IMR-90 (cell line): ENCODE measurements around the gene POLR2F. TPM values are rescaled to one million over a fixed set of nuclear protein-coding genes. Genes with fewer than 3 reads are reported as not detected.

Experiments
- ATAC-seq: fragments of 200-7000 bp; cut with Tn5 transposase; 2 replicates; pipeline ENCODE4 v1.9.1; 2020; ENCODE audit warnings: low read depth, mild to moderate bottlenecking, moderate library complexity
- BruUV-seq: library from RNA; stranded (reverse); fragments of 400-500 nt; replicated peaks from 2 replicates; lab custom pipeline; 2021; lab: Mats Ljungman, UMichigan
- CTCF ChIA-PET: fragments of 300-600 bp; formaldehyde crosslinking; extraction: SDS; loops from one replicate; lab custom pipeline; 2021; ENCODE audit warnings: antibody characterized with exemption; lab: Yijun Ruan, JAX
- POLR2A ChIA-PET: fragments of 300-600 bp; sonication (Branson Sonifier 250); formaldehyde crosslinking; loops from one replicate; lab custom pipeline; 2022; ENCODE audit warnings: antibody characterized with exemption; ENCODE audit not compliant: unreplicated experiment; lab: Charles Lee
- DNase-seq: peaks from one replicate; pipeline ENCODE4 v3.0.0; 2013
- H2AFZ ChIP-seq: replicated peaks from 2 replicates; pipeline ENCODE3; 2013; ENCODE audit warnings: low read length, mild to moderate bottlenecking; ENCODE audit not compliant: poor library complexity
- H2AK5ac ChIP-seq: 2 replicates; pipeline ENCODE4 v1.6.1; 2013; ENCODE audit warnings: low read depth, low read length, inconsistent platforms
- H2AK9ac ChIP-seq: replicated peaks from 2 replicates; pipeline ENCODE3; 2013; ENCODE audit warnings: mild to moderate bottlenecking, low read depth, low read length, moderate library complexity; ENCODE audit not compliant: poor library complexity
- H2BK120ac ChIP-seq: 2 replicates; pipeline ENCODE4 v1.6.1; 2013; ENCODE audit warnings: low read depth, low read length, inconsistent platforms
- H2BK15ac ChIP-seq: 3 replicates; pipeline ENCODE4 v1.6.1; 2013; ENCODE audit warnings: low read depth, low read length, inconsistent platforms
- H2BK20ac ChIP-seq: 2 replicates; pipeline ENCODE4 v1.6.1; 2013; ENCODE audit warnings: low read depth, mild to moderate bottlenecking, inconsistent platforms, low read length, moderate library complexity
- H2BK5ac ChIP-seq: 2 replicates; pipeline ENCODE4 v1.6.1; 2013; ENCODE audit warnings: mild to moderate bottlenecking, low read depth, low read length, inconsistent platforms; ENCODE audit not compliant: poor library complexity, severe bottlenecking
- H3K14ac ChIP-seq: replicated peaks from 2 replicates; pipeline ENCODE4 v1.6.1; 2013; ENCODE audit warnings: low read depth, low read length, inconsistent platforms
- H3K18ac ChIP-seq: 2 replicates; pipeline ENCODE4 v1.6.1; 2013; ENCODE audit warnings: low read depth, low read length, control low read depth
- H3K23ac ChIP-seq: 2 replicates; pipeline ENCODE4 v1.6.1; 2013; ENCODE audit warnings: low read depth, low read length, inconsistent platforms
- H3K27ac ChIP-seq: 2 replicates; pipeline ENCODE4 v1.5.1; 2013; ENCODE audit warnings: mild to moderate bottlenecking, control low read depth, low read length; ENCODE audit not compliant: insufficient read depth
- H3K27me3 ChIP-seq: 2 replicates; pipeline ENCODE4 v1.6.1; 2013; ENCODE audit warnings: low read length; ENCODE audit not compliant: control insufficient read depth, insufficient read depth
- H3K36me3 ChIP-seq: 2 replicates; pipeline ENCODE4 v1.6.1; 2013; ENCODE audit warnings: low read length, mixed read lengths; ENCODE audit not compliant: control insufficient read depth, insufficient read depth
- H3K4ac ChIP-seq: 2 replicates; pipeline ENCODE4 v1.6.1; 2013; ENCODE audit warnings: low read depth, low read length, inconsistent platforms
- H3K4me1 ChIP-seq: 2 replicates; pipeline ENCODE4 v1.6.1; 2013; ENCODE audit warnings: low read length, mixed read lengths; ENCODE audit not compliant: control insufficient read depth, insufficient read depth
- H3K4me2 ChIP-seq: 2 replicates; pipeline ENCODE4 v1.6.1; 2013; ENCODE audit warnings: low read depth, mild to moderate bottlenecking, control low read depth, low read length, moderate library complexity
- H3K4me3 ChIP-seq: 2 replicates; pipeline ENCODE4 v1.5.1; 2013; ENCODE audit warnings: low read depth, mild to moderate bottlenecking, control low read depth, low read length, moderate library complexity; ENCODE audit not compliant: insufficient read depth
- H3K56ac ChIP-seq: 2 replicates; pipeline ENCODE4 v1.6.1; 2013; ENCODE audit warnings: low read length, inconsistent platforms; ENCODE audit not compliant: insufficient read depth; ENCODE audit errors: extremely low read depth
- H3K79me1 ChIP-seq, 2 experiments: 2 replicates each; pipeline ENCODE4 v1.6.1; 2013; ENCODE audit warnings: low read length in 2 of 2, inconsistent platforms in 1 of 2, low read depth in 1 of 2
- H3K9ac ChIP-seq: 2 replicates; pipeline ENCODE4 v1.6.1; 2013; ENCODE audit warnings: low read depth, low read length, control low read depth
- H3K9me1 ChIP-seq: 2 replicates; pipeline ENCODE4 v1.6.1; 2013; ENCODE audit warnings: low read length, inconsistent platforms; ENCODE audit not compliant: insufficient read depth
- H3K9me3 ChIP-seq: 2 replicates; pipeline ENCODE4 v1.6.1; 2013; ENCODE audit warnings: low read length; ENCODE audit not compliant: control insufficient read depth, insufficient read depth
- H4K20me1 ChIP-seq: 2 replicates; pipeline ENCODE4 v1.6.1; 2013; ENCODE audit warnings: low read length, inconsistent platforms; ENCODE audit not compliant: insufficient read depth
- H4K5ac ChIP-seq: 2 replicates; pipeline ENCODE4 v1.6.1; 2013; ENCODE audit warnings: mild to moderate bottlenecking, low read depth, low read length, control low read depth
- H4K8ac ChIP-seq, 2 experiments: 2 replicates each; pipeline ENCODE4 v1.6.1; 2013; ENCODE audit warnings: low read depth in 2 of 2, low read length in 2 of 2, control low read depth in 1 of 2, inconsistent platforms in 1 of 2
- H4K91ac ChIP-seq: 2 replicates; pipeline ENCODE4 v1.6.1; 2013; ENCODE audit warnings: low read depth, low read length, inconsistent platforms; ENCODE audit not compliant: insufficient read depth
- BHLHE40 ChIP-seq: fragments of 150-350 bp; IDR thresholded peaks from 2 replicates; pipeline ENCODE4 v1.6.1; 2016; ENCODE audit warnings: mild to moderate bottlenecking, low read depth, low read length
- NFE2L2 ChIP-seq: fragments of 150-350 bp; IDR thresholded peaks from 2 replicates; pipeline ENCODE4 v1.6.1; 2016; ENCODE audit warnings: low read depth, mild to moderate bottlenecking, low read length
- RCOR1 ChIP-seq: IDR thresholded peaks from 2 replicates; pipeline ENCODE4 v1.6.1; 2012; ENCODE audit warnings: mild to moderate bottlenecking, low read length, improper control_type of control experiment; ENCODE audit not compliant: insufficient replicate concordance
- WGBS, 2 experiments: methylation state at CpG; one replicate each; pipeline versions ENCODE4 v1.1.5 to v1.1.7; 2013; ENCODE audit warnings: missing lambda C conversion rate in 2 of 2; ENCODE audit not compliant: insufficient read length in 1 of 2; ENCODE audit errors: extremely low coverage in 2 of 2; 5-methylcytosine and 5-hydroxymethylcytosine counted together
- dilution Hi-C: fragments of 300-500 bp; cut with HindIII; formaldehyde crosslinking; loops from one replicate; pipeline ENCODE4 v1.14.3; 2018; ENCODE audit warnings: low sequenced_read_pairs; ENCODE audit not compliant: unreplicated experiment
- in situ Hi-C: fragments of 300-500 bp; cut with MboI; formaldehyde crosslinking; loops from 3 replicates; pipeline ENCODE4 v1.14.3; 2019; ENCODE audit warnings: low sequenced_read_pairs, inconsistent platforms, mixed read lengths
- intact Hi-C: fragments of 100-400 bp; cut with micrococcal nuclease; formaldehyde crosslinking; loops from 2 replicates; pipeline ENCODE4 v1.10.0; 2022
- polyA plus RNA-seq, 3 experiments: library from polyadenylated mRNA; depleted of rRNA; stranded (reverse); fragments of >200 nt; gene quantifications; 2 replicates each; pipeline ENCODE4 v1.2.3, GENCODE V29; 2012; ENCODE audit warnings: low replicate concordance in 1 of 3
- total RNA-seq: library from RNA; depleted of rRNA; stranded (reverse); fragments of >200 nt; gene quantifications from 2 replicates; pipeline ENCODE4 v1.2.3, GENCODE V29; 2012

The POLR2F gene
- total and polyA plus RNA-seq, 2 of the 4 experiments (the other 2 are of a cell fraction), result 26.0 to 147 TPM

DNA sequence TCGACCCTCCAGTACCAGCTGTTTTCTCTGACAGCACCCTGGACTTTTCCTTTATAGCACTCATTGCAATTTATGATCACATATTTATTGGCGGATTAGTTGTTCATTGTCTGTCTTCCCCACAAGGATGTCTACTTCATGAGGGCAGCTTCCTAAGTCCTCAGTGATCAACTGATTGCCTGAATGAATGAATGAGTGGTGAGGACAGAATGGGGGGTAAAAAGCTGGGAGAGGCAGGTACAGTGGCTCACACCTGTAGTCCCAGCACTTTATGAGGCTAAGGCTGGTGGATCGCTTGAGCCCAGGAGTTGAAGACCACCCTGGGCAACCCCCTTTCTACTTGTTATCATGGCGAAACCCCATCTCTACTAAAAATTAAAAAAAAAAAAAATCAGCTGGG lies 42.0 kb downstream of the POLR2F start:
- Histone ChIP-seq H3K14ac (no peak overlapping the region), H4K5ac (no peak overlapping the region), H3K36me3 (no peaks in the 10 kb centered on the region), H3K9me3 (no peaks in the 10 kb centered on the region), H3K18ac (no peak overlapping the region), H4K91ac (no peak overlapping the region), H3K79me1 (no peaks in the 10 kb centered on the region), H4K20me1 (no peaks in the 10 kb centered on the region), H3K9ac (no peak overlapping the region), H3K23ac (no peak overlapping the region), H3K4me2 (no peak overlapping the region), H3K27ac (no peak overlapping the region), H2AK5ac (no peak overlapping the region), H2BK20ac (no peak overlapping the region), H4K8ac (no peak overlapping the region), H2BK5ac (no peak overlapping the region), H3K27me3 (peaks cover 11% of the 10 kb centered on the region; the same call in 1 of the 2 replicates), H2BK120ac (no peak overlapping the region), H3K4me1 (peaks cover 3% of the 10 kb centered on the region; the same call in 1 of the 2 replicates), H2AFZ (no peak overlapping the region), H3K4ac (no peak overlapping the region), H3K56ac (no peak overlapping the region), H3K4me3 (no peak overlapping the region), H2AK9ac (no peak overlapping the region), H2BK15ac (no peak overlapping the region), H3K9me1 (peaks cover 11% of the 10 kb centered on the region; the same call in 1 of the 2 replicates)
- no TSS peak for BruUV-seq
- POLR2A ChIA-PET, result no interaction called here
- no peak for TF ChIP-seq RCOR1
- no peak for TF ChIP-seq BHLHE40
- TF ChIP-seq NFE2L2, result no peak
- intact Hi-C loops (no loop called here), dilution Hi-C loops (no loop called here), in situ Hi-C loops (no loop called here)
- DNase-seq (no peak), ATAC-seq (no peak)
- no CpG with 5 or more reads among the region's 4 CpGs for WGBS, 2 experiments
- CTCF ChIA-PET, result interaction anchor here (0.6 kb wide), 1 partner anchor 21 kb away, joined by 3 read pairs; no protein-coding TSS in a partner anchor
